Type B pancreatic cell (in vitro differentiated cells): ENCODE results near the gene ITGA2B. TPM values are rescaled to one million over a fixed set of nuclear protein-coding genes. Genes with fewer than 3 reads are reported as not detected.

ENCODE experiments used
- DNase-seq: peaks from one replicate; pipeline ENCODE4 v3.0.0; 2021; ENCODE audit warnings: mixed read lengths; ENCODE audit not compliant: unreplicated experiment; ENCODE audit errors: extremely low spot score
- H3K27ac Mint-ChIP-seq: 2 replicates; pipeline ENCODE4 v1.8.0; 2021; ENCODE audit warnings: mild to moderate bottlenecking, mixed read lengths
- H3K27me3 Mint-ChIP-seq: 2 replicates; pipeline ENCODE4 v1.8.0; 2021; ENCODE audit warnings: mixed read lengths
- H3K36me3 Mint-ChIP-seq: 2 replicates; pipeline ENCODE4 v1.8.0; 2021; ENCODE audit warnings: mixed read lengths
- H3K4me1 Mint-ChIP-seq: one replicate; pipeline ENCODE4 v1.8.0; 2021; ENCODE audit warnings: mixed read lengths; ENCODE audit not compliant: unreplicated experiment
- H3K4me3 Mint-ChIP-seq: 2 replicates; pipeline ENCODE4 v1.8.0; 2021; ENCODE audit warnings: mild to moderate bottlenecking, mixed read lengths
- H3K9me3 Mint-ChIP-seq: 2 replicates; pipeline ENCODE4 v1.8.0; 2021; ENCODE audit warnings: mixed read lengths
- CTCF ChIP-seq: fragments of 200-600 bp; sonication (generic); conservative IDR thresholded peaks from 2 replicates; pipeline ENCODE4 v1.5.0; 2021; ENCODE audit warnings: antibody characterized with exemption, mild to moderate bottlenecking
- total RNA-seq: library from RNA; stranded (reverse); gene quantifications from 2 replicates; pipeline ENCODE4 v1.2.1, GENCODE V29; 2021; ENCODE audit warnings: low replicate concordance

The ITGA2B gene
- total RNA-seq, 1 donor from 2014 or later, result 8.8 TPM

DNA sequence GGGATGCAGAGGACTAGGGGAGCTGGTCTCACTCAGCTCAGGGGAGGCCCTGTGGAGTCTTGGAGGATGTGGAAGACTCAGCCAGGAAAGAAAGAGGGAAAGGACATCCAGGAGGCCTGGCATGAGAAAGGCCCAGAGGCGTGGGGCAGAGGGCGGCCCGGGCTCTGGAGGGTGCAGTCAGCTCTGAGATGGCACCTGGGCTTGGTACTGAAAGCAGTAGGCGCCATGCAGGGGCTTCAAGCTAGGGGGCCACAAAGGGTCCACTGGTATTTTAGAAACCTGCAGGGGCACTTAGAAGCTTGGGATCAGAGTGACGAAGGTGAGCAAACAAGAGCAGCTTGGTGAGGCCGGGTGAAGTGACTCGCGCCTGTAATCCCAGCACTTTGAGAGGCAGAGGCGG lies 31.4 kb downstream of the ITGA2B start:
- Mint-ChIP-seq H3K36me3 (peaks cover under 1% of the 10 kb centered on the region), H3K27me3 (no peaks in the 10 kb centered on the region), H3K27ac (no peak overlapping the region), H3K9me3 (no peaks in the 10 kb centered on the region), H3K4me1 (peaks cover 26% of the 10 kb centered on the region), H3K4me3 (no peak overlapping the region)
- no peak for TF ChIP-seq CTCF
- no peak for DNase-seq

GRCh38 chr17:44356241-44356640 lies 33.2 kb downstream of the ITGA2B start:
- no peaks in the 10 kb centered on the region for H3K27me3 Mint-ChIP-seq
- peaks cover 23% of the 10 kb centered on the region for H3K4me1 Mint-ChIP-seq
- no peak overlapping the region for H3K27ac Mint-ChIP-seq
- DNase-seq, result no peak
- H3K36me3 Mint-ChIP-seq, result peaks cover 4% of the 10 kb centered on the region
- H3K4me3 Mint-ChIP-seq, result no peak overlapping the region
- H3K9me3 Mint-ChIP-seq, result no peaks in the 10 kb centered on the region
- TF ChIP-seq CTCF, result no peak

GRCh38 chr17:44355642-44356099 lies 33.8 kb downstream of the ITGA2B start:
- Mint-ChIP-seq H3K9me3 (no peaks in the 10 kb centered on the region), H3K27me3 (no peaks in the 10 kb centered on the region), H3K27ac (no peak overlapping the region), H3K36me3 (peaks cover 4% of the 10 kb centered on the region), H3K4me1 (peaks cover 18% of the 10 kb centered on the region), H3K4me3 (no peak overlapping the region)
- TF ChIP-seq CTCF, result no peak
- no peak for DNase-seq

DNA sequence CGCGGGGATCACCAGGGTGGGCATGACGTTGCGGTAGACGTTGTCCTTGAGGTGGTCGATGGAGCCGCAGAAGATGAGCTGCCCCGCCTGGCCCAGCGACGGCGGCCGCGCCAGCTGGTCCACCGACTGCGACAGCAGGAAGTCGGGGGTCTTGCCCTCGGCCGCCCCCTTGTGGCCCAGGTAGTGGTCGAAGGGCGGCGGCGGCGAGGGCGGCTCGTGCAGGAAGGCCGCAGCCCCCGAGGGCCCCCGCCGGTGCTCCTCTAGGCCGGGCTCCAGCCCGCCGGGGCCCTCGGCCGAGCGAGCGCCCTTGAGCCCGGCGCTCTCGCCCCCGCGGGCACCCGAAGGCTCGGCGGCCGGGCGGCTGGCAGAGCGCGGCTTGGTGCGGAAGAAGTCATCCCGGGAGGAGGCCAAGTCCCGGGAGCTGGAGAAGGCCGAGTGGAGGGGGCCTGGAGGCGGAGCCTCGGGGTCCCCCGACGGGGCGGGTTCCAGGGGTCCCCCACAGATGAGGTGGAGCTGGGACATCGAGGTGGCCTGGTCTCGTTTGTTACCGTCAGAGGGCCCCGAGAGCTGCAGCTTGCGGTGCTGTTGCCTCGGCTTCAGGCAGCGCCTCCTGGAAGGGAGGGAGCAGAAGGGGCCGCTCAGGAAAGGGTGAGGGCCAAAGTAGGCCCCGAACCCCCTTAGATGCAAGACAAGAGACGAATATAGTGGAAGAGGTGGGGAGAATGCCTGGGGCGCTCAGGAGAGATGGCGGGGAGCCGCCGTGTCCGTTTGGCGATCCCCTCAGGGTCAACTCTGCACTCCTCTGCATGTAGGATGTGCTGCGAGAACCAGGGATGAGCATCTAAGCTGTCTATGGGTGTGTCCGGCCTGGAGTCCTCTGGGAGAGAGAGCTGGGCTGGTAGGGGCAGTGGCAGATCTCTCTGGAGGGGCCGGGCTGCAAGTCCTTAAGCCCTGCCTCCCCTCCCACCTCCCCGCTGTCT lies 34.6 kb downstream of the ITGA2B start:
- peaks cover 4% of the 10 kb centered on the region for H3K36me3 Mint-ChIP-seq
- DNase-seq, result no peak
- H3K4me3 Mint-ChIP-seq, result peak overlapping the region; percentile 36
- H3K9me3 Mint-ChIP-seq, result no peaks in the 10 kb centered on the region
- no peaks in the 10 kb centered on the region for H3K27me3 Mint-ChIP-seq
- no peak overlapping the region for H3K27ac Mint-ChIP-seq
- TF ChIP-seq CTCF, result peak; percentile 78
- peaks cover 11% of the 10 kb centered on the region for H3K4me1 Mint-ChIP-seq

- H3K9me3 Mint-ChIP-seq, result no peaks in the 10 kb centered on the region
- peaks cover 5% of the 10 kb centered on the region for H3K4me1 Mint-ChIP-seq
- no peak overlapping the region for H3K27ac Mint-ChIP-seq
- H3K36me3 Mint-ChIP-seq, result peaks cover 4% of the 10 kb centered on the region
- TF ChIP-seq CTCF, result no peak
- H3K4me3 Mint-ChIP-seq, result no peak overlapping the region
- H3K27me3 Mint-ChIP-seq, result no peaks in the 10 kb centered on the region
- no peak for DNase-seq
These were observed 35.6 kb downstream of the ITGA2B start for GRCh38 chr17:44353672-44354331.
